ENCODE results near the gene TDRD12.
"Not testable (repeated sequence)": the region's sequence is repeated elsewhere in the genome, so short reads cannot be mapped to it uniquely, and the experiment has no call there.

The TDRD12 gene

DNA sequence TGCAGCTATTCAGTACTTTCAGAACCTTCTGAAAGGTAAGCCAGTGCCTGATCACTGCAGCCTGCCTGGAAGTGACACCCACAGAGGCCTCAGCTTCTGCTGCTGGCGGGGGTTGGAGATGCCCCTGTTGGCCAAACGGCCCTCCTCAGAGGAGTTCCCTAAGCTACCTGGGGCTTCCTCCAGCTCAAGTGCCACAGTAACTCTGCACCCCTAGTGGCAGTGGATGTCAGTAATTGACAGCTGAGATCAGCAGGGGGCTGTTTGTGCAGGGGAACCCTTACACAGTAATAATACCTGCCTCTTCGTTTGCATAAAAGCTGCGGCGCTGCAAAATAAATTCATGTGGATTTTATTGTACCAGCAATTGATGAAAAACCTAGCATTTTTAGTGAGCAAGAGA, 28.9 kb downstream of the TDRD12 start:
- no peak for DNase-seq (ENCODE audit: low spot score)

DNA sequence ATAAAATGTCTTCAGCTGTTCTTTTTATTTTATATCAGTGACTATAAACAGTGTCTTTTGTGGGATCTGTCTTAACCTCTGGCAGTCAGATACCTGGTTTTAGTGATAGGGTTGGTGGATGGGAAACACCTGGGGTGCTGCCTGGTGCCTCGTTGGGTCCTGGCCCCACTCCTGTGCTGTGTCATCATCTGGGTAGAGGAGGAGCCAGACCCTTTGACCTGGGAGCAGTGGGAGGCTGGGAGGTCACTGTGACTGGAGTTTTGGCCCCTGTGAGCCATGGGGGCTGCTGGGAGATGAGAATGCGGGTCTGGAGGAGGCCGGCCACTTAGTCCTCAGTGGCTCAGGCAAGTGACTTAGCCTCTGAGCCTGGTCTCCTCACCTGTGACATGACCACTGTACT, 29.4 kb downstream of the TDRD12 start:
- DNase-seq (ENCODE audit: low spot score): no peak

DNA sequence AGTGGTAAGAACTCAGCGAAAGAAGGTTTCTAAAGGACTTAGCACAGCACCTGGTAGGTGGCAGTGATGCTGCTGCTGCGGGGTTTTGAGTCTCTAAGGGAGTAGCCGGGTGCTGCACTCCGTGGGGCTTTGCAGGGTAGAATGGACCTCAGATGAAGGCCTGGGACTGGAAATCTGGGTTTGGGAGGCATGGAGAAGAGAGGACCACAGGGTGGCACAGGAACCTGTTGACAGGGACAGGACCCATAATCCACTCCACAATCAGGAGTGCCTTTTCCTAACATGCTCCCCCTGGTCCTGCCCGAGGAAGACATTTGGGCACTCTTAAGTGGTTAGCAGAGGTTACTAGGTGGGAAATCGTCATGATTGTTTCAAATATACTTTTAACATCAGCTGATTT, 29.8 kb downstream of the TDRD12 start:
- DNase-seq (ENCODE audit: low spot score): no peak

DNA sequence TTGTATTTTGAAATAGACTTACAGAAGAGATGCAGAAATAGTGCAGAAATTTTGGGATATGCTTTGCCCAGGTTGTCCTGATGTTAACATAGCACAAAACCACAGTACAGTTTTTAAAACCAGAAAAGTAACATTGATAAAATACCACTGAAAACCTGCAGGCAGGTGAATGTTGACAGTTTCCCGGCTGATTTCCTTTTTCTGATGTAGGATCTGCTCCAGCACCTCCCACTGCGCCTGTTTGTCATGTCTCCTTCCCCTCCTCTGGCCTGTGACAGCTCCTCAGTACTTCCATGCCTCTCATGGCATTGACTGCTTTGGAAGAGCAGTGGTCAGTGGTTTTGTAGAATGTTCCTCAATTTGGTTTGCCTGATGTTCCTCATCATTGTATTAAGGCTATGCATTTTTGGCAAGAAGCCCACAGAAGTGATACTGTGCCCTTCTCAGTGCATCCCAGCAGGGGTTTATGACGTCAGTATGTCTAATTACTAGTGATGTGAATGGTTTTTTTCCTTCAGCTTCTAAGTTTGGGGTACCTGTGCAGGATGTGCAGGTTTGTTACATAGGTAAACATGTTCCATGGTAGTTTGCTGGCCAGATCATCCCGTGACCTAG, 31.0 kb downstream of the TDRD12 start:
- DNase-seq (ENCODE audit: low spot score): no peak

DNA sequence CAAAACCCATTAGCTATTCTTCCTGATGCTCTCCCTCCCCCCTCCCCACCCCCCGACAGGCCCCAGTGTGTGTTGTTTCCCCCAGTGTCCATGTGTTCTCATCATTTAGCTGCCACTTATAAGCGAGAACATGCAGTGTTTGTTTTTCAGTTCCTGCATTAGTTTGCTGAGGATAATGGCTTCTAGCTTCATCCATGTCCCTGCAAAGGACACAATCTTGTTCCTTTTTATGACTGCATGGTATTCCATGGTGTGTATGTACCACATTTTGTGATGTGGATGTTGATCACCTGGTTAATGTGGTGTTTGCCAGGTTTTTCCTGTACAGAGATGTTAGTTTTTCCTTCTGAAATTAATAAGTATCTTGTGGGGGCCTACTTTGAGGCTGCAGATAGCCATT, 31.5 kb downstream of the TDRD12 start:
- DNase-seq (ENCODE audit: low spot score): no peak

DNA sequence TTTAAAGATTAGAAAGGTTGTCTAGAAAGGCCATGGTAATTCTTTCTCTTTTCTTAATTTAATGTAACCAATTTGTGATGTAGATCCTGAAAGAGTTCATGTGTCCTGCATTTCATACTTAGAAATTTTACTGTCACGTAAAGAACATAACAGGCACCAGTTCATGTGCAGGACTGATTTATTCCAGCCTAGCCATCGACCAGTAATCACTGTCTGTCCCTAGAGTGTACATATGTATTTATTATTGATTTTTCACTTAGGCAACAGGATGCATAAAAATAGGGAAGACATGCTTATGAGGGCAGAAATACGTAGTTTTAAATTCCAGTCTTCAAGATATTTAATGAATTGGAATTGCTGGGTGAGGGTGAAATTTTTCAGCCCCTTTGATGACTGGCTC, 37.6 kb downstream of the TDRD12 start:
- DNase-seq (ENCODE audit: low spot score): no peak

DNA sequence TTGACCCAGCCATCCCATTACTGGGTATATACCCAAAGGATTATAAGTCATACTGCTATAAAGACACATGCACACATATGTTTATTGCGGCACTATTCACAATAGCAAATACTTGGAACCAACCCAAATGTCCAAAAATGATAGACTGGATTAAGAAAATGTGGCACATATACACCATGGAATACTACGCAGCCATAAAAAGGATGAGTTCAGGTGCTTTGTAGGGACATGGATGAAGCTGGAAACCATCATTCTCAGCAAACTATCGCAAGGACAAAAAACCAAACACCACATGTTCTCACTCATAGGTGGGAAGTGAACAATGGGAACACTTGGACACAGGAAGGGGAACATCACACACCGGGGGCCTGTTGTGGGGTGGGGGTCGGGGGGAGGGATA, 45.8 kb downstream of the TDRD12 start:
- DNase-seq (ENCODE audit: low spot score): not testable (repeated sequence)

DNA sequence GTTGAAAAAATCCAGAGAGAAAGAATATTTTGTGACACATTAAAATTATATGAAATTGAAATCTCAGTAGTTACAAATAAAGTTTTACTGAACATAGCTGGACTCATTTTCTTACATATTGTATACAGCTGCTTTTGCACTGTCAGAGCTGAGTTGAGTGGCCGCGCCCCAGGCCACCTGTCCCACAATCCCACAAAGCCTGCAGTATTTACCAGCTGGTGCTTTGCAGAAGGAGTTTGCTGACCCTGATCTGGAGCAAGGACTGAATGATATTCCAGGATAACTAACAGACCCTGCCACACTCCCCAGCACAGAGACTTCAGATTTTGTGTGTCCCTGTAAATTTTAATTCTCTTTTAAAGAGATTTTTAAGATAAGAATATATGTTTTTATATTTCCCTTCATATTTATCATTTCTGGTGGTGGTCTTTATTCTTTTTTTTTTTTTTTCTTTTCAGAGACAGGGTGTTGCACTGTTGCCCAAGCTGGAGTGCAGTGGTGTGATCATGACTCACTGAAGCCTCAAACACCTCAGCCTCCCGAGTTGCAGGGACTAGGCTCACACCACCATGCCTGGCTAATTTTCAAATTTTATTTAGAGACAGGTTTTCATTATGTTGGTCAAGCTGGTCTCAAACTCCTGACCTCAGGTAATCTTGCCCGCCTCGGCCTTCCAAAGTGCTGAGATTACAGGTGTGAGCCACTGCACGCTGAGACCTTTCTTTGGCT, 48.5 kb downstream of the TDRD12 start:
- no peak for DNase-seq (ENCODE audit: low spot score)

DNA sequence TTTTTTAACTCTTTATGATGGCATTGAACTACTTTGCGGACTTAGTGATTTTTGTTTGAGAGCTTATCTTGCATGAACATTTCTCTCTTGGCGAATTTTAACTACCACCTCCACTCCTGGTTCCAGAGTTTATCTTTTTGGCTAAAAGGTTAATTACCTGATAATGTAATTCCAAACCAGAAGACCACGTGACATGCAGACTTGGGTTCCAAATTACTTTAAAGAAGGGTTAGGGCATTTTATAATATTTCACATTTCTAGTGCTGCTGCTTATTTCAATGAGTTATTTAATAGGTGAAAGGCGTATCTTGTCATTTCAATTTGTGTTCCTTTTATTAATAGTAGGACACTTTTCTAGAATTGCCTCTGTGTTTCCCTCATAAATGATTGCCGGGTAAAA, 52.0 kb downstream of the TDRD12 start:
- DNase-seq (ENCODE audit: low spot score): no peak

DNA sequence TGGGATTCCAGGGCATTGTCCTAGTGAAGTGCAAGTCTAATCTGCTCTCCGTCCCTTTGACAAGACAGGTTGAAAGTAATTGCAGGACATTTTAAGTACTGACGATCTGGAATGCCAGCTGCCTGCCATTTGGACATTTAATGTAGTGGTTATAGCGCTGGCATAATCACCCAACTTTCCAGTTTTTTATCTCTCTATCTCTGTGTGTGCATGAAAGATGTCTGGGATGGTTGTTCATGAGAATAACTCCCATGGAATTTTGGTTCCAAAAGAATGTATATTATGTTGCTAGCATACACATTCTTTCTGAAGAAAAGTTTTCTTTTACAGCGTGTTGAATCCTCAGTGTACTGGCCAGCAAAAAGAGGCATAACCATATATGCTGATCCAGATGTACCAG, 53.6 kb downstream of the TDRD12 start:
- DNase-seq (ENCODE audit: low spot score): no peak

DNA sequence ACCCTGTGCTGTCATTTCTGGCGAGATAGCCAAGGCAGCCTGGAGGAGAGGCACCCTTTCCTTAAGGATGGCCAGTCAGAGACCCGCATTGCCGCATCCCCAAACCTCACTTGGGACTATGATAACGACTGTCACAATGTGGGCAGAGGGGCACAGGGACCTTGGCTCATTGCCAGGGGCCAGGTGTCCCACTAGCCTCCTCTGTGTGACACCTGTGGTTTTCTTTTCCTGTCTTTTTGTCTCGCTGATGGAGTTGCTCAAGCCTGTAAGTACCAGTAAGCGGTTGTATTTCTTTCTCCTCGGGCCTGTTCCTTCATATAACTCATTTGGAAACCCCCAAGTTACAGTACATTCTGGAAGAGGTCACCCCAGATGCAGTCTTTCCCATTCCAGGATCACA, 59.5 kb downstream of the TDRD12 start:
- DNase-seq (ENCODE audit: low spot score): no peak

DNA sequence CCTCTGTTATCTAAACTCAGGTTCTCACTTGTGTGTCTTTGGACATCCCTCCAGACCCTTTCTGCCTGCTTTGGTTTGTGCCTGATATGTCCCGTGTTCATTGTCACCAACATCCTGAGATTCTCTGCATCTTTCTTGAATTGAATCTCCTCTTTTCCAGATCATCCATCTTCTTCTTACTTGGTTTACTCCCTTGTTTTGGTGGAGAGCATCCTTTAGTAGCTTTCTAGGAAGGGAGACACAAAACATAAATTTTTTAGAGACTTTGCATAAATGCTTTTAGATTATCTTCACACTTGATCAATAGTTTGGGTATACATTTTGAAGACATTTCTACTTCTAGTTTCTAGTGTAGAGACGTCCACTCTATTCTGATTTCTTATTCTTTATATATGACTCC, 61.7 kb downstream of the TDRD12 start:
- DNase-seq (ENCODE audit: low spot score): no peak

DNA sequence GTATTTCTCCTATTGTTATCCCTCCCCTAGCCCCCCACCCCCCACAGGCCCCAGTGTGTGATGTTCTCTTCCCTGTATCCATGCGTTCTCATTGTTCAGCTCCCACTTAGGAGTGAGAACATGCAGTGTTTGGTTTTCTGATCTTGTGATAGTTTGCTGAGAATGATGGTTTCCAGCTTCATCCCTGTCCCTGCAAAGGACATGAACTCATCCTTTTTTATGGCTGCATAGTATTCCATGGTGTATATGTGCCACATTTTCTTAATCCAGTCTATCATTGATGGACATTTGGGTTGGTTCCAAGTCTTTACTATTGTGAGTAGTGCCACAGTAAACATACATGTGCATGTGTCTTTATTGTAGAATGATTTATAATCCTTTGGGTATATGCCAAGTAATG, 62.5 kb downstream of the TDRD12 start:
- DNase-seq (ENCODE audit: low spot score): not testable (repeated sequence)

DNA sequence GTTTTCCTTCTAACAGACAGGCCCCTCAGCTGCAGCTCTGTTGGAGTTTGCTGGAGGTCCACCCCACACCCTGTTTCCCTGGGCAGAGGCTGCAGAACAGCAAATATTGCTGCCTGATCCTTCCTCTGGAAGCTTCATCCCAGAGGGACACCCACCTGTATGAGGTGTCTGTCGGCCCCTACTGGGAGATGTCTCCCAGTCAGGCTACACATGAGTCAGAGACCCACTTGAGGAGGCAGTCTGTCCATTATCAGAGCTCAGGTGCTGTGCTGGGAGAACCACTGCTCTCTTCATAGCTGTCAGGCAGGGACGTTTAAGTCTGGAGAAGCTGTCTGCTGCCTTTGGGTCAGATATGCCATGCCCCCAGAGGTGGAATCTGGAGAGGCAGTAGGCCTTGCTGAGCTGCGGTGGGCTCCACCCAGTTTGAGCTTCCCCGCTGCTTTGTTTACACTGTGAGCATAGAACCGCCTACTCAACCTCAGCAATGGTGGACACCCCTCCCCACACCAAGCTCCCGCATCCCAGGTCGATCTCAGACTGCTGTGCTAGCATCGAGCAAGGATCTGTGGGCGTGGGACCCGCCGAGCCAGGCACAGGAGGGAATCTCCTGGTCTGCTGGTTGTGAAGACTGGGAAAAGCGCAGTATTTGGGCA, 67.7 kb downstream of the TDRD12 start:
- DNase-seq (ENCODE audit: low spot score): not testable (repeated sequence)

DNA sequence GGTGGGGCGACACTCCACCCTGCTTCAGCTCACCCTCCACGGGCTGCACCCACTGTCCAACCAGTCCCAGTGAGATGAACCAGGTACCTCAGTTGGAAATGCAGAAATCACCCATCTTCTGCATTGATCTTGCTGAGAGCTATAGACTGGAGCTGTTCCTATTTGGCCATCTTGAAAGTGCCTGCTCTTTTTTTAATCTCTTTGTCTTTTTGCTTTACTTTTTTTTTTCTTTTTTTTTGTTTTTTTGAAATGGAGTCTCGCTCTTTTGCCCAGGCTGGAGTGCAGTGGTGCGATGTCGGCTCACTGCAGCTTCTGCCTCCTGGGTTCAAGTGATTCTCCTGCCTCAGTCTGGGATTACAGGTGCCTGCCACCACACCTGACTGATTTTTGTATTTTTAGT, 68.3 kb downstream of the TDRD12 start:
- not testable (repeated sequence) for DNase-seq (ENCODE audit: low spot score)

DNA sequence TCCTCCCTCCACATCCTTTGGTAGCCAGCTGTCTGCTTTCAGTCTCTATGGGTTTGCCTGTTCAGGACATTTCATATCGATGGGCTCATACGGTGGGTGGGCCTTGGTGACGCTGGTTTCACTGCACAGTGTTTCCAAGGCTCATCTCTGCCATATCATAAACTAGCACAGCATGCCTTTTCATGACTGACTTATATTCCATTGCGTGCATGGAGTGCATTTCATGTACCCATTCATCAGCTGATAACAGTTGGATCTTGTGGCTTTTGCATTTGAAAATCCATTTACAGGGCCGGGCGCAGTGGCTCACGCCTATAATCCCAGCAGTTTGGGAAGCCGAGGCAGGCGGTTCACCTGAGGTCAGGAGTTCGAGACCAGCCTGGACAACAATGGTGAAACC, 69.9 kb downstream of the TDRD12 start:
- DNase-seq (ENCODE audit: low spot score): no peak

DNA sequence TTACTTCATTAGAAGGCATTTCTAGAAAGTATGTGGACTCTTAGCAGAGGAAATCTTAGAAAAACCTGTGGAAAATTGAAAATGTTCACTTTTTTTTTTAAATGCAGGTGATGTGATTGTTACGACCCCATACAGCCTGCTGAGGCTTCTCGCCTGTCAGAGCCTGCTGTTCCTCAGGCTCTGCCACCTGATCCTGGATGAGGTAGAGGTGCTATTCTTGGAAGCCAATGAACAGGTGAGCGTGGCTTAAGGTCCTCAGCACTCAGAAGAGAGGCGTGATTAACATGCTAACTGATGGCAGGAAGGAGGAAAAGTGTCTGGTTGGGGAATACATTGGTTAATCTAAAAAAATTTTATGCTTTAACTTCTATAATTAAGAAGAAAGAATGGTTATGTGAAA, 78.6 kb downstream of the TDRD12 start:
- no peak for DNase-seq (ENCODE audit: low spot score)

DNA sequence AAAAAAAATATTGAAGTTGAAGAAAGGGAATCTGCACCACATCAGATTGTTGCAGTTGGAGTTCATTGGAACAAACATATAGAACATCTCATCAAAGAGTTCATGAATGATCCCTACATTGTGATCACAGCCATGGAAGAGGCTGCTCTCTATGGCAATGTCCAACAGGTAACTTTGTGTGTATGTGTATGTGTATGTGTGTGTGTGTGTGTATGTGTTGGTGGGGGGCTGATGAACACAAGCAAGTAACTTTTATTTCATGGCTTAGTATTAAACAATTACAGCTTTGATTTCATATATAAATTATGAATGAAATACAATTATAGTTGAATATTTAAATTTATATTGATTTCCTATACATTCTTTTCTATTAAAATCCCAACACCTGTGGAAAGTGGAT, 80.6 kb downstream of the TDRD12 start:
- no peak for DNase-seq (ENCODE audit: low spot score)

DNA sequence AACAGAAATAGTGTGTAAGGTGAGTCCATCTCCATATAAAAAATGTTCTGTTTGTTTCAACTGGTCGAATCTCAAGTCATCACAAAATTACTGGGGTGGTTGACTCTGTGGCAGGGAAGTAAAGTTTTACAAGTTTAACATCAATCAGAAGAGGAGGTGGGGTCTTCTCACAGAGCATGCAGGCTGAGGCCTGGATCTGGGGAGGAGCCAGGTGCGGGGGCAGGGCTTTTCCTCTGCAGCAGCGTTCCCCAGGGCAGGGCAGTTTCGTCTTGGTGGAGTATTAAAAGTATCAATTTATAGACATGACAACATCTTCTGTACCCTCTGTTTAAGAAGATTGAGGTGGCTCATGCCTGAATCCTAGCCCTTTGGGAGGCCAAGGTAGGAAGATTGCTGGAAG, 81.2 kb downstream of the TDRD12 start:
- DNase-seq (ENCODE audit: low spot score): no peak

DNA sequence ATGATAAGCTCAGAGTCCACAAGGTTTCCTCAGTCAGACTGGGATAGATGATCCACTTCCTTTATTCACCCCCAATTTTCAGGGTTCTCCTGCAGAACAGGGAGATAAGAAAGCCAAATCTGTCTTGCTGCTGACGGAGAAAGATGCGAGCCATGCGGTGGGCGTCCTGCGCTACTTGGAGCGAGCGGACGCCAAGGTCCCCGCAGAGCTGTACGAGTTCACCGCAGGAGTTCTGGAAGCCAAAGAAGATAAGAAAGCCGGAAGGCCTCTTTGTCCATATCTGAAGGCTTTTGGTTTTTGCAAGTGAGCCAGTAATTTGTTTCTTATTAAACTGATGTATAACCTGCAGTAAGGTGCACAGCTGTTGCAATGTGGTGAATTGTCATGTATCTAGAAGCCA, 83.3 kb downstream of the TDRD12 start:
- no peak for DNase-seq (ENCODE audit: low spot score)

DNA sequence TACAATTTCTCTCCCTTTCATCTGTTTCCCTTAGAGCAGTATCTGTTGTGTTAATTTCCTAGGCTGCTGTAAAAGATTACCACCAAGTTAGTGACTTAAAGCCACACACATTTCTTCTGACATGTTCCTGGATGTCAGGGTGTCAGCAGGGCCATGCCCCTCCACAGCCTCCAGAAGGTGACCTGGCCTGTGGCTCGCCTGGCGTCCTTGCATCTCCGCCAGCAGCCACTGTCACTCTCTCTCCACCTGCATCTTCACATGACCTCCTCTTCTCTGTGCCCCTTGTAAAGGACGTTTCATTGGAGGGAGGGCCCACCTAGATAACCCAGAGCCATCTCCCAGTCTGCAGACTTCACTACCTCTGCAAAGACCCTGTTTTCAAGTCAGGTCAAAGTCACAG, 88.7 kb downstream of the TDRD12 start:
- no peak for DNase-seq (ENCODE audit: low spot score)

DNA sequence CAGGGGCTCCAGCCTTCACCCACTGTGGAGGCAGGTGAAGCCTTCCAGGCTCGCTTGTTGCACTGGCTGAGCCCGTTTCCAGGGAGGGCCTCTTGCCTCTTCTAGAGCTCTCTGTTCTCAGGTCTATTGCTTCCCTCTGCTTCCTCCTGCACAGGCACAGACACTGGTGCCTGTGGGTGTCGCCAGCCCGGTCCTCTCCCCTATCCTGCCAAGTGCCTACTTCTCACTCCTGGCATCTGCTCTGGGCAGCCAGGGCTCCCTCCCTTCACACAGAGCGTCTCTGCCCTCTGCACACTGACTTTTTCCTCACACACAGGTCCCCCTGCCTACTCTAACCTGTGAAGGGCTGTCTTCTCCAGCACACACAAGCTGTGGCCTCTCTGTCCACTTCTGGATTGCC, 89.7 kb downstream of the TDRD12 start:
- DNase-seq (ENCODE audit: low spot score): no peak

DNA sequence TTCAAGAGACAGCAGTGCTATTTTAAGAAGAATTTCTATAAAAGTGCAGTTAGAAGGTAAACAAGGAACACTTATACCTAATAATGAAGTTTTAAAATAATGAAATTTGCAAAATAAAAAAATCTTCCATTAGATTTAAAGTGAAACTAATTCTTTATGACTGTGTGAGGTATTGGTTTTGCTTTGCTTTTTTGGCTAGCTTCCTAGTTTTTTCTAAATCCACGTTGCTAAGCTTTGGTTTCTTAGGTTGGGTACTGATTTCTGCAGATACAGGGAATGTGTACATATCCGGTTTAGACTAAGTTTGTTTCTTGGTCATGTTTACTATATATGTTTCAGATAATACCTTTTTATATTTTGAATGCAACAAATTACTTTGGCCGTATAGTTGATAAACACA, 90.2 kb downstream of the TDRD12 start:
- DNase-seq (ENCODE audit: low spot score): no peak

DNA sequence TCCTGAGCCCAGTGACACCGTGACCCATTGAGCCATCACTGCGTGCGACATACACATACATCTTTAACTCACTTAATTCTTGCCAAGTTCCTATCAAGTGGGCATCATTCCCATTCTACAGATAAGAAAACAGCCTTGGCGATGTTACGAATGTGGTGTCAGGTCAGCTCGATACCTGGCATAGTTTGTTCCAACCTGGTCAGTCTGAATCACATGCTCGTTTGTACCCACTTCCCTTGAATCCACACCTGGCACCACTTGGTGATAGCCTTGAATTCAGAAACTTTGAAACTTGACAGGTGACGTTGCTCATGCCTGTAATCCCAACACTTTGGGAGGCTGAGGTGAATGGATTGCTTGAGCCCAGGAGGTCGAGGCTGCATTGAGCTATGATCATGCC, 90.9 kb downstream of the TDRD12 start:
- no peak for DNase-seq (ENCODE audit: low spot score)

Data from globus pallidus (tissue), 1 donor.